KOPT-K1 (cell line): Measurements from ENCODE around the gene IMMP2L.
A peak's percentile ranks its signal among the peaks of the same experiment; 100 is the strongest.

ENCODE experiments used
- H3K27ac ChIP-seq: fragments of 200-600 bp; sonication (generic); 2 replicates; pipeline ENCODE4 v1.5.1; 2016; ENCODE audit warnings: antibody characterized with exemption, mild to moderate bottlenecking, low read depth, low read length; ENCODE audit not compliant: poor library complexity, severe bottlenecking
- H3K36me3 ChIP-seq: fragments of 200-600 bp; sonication (generic); 2 replicates; pipeline ENCODE4 v1.5.1; 2017; ENCODE audit warnings: antibody characterized with exemption, mild to moderate bottlenecking, low read length, moderate library complexity; ENCODE audit not compliant: insufficient read depth
- H3K9me3 ChIP-seq: fragments of 200-600 bp; sonication (generic); 2 replicates; pipeline ENCODE4 v1.5.1; 2017; ENCODE audit warnings: antibody characterized with exemption, low read length, mild to moderate bottlenecking; ENCODE audit not compliant: insufficient read depth, poor library complexity, severe bottlenecking

IMMP2L gene

GRCh38 chr7:111101856-111102646 is 460.2 kb downstream of the IMMP2L start:
- no peak overlapping the region for H3K27ac ChIP-seq
- H3K36me3 ChIP-seq = no peaks in the 10 kb centered on the region
- H3K9me3 ChIP-seq = no peaks in the 10 kb centered on the region

- H3K36me3 ChIP-seq = no peaks in the 10 kb centered on the region
- H3K27ac ChIP-seq = no peak overlapping the region
- no peaks in the 10 kb centered on the region for H3K9me3 ChIP-seq
Observed at GRCh38 chr7:111098926-111099250, 463.4 kb downstream of the IMMP2L start.

- Histone ChIP-seq H3K9me3 (no peaks in the 10 kb centered on the region), H3K27ac (no peak overlapping the region), H3K36me3 (no peaks in the 10 kb centered on the region)
Observed at GRCh38 chr7:111098011-111098925, 464.0 kb downstream of the IMMP2L start.

GRCh38 chr7:111096997-111097396 is 465.3 kb downstream of the IMMP2L start:
- Histone ChIP-seq H3K27ac (no peak overlapping the region), H3K36me3 (no peaks in the 10 kb centered on the region), H3K9me3 (no peaks in the 10 kb centered on the region)

GRCh38 chr7:111094419-111094818 is 467.9 kb downstream of the IMMP2L start:
- H3K9me3 ChIP-seq = no peaks in the 10 kb centered on the region
- no peak overlapping the region for H3K27ac ChIP-seq
- H3K36me3 ChIP-seq = no peaks in the 10 kb centered on the region

GRCh38 chr7:111093496-111093895 is 468.8 kb downstream of the IMMP2L start:
- Histone ChIP-seq H3K9me3 (no peaks in the 10 kb centered on the region), H3K36me3 (no peaks in the 10 kb centered on the region), H3K27ac (no peak overlapping the region)

GRCh38 chr7:111092406-111093236 is 469.7 kb downstream of the IMMP2L start:
- H3K9me3 ChIP-seq = no peaks in the 10 kb centered on the region
- no peak overlapping the region for H3K27ac ChIP-seq
- H3K36me3 ChIP-seq = no peaks in the 10 kb centered on the region

GRCh38 chr7:111091593-111092358 is 470.5 kb downstream of the IMMP2L start:
- Histone ChIP-seq H3K9me3 (no peaks in the 10 kb centered on the region), H3K27ac (no peak overlapping the region), H3K36me3 (no peaks in the 10 kb centered on the region)

- H3K36me3 ChIP-seq = no peaks in the 10 kb centered on the region
- H3K9me3 ChIP-seq = no peaks in the 10 kb centered on the region
- no peak within 1 kb of the TSS for H3K27ac ChIP-seq
Observed at GRCh38 chr7:111090846-111091245, 471.4 kb downstream of the IMMP2L start, which contains the start of gene LRRN3. TSS of gene LRRN3 (plus strand) at chr7:111091127. CDS start at chr7:111122773, 31,646 bp downstream.

GRCh38 chr7:111089822-111090426 is 472.4 kb downstream of the IMMP2L start:
- Histone ChIP-seq H3K27ac (no peak overlapping the region), H3K36me3 (no peaks in the 10 kb centered on the region), H3K9me3 (peaks cover 5% of the 10 kb centered on the region)

- Histone ChIP-seq H3K9me3 (peaks cover 5% of the 10 kb centered on the region), H3K36me3 (no peaks in the 10 kb centered on the region)
Observed at GRCh38 chr7:111088328-111088727, 474.0 kb downstream of the IMMP2L start.

GRCh38 chr7:111086532-111086931 is 475.8 kb downstream of the IMMP2L start:
- no peak overlapping the region for H3K27ac ChIP-seq
- H3K9me3 ChIP-seq = peaks cover 5% of the 10 kb centered on the region
- no peaks in the 10 kb centered on the region for H3K36me3 ChIP-seq

More at GRCh38 chr7:111088328-111088727, 474.0 kb downstream of the IMMP2L start:
- no peak overlapping the region for H3K27ac ChIP-seq

- Histone ChIP-seq H3K27ac (peak overlapping the region; percentile 95), H3K36me3 (no peaks in the 10 kb centered on the region), H3K9me3 (peaks cover 5% of the 10 kb centered on the region)
Observed at GRCh38 chr7:111085356-111085755, 476.9 kb downstream of the IMMP2L start.

GRCh38 chr7:111083413-111083812 is 478.9 kb downstream of the IMMP2L start:
- H3K36me3 ChIP-seq = no peaks in the 10 kb centered on the region
- peaks cover 5% of the 10 kb centered on the region for H3K9me3 ChIP-seq
- H3K27ac ChIP-seq = peak overlapping the region; percentile 95
